CD4-positive, CD25-positive, alpha-beta regulatory T cell (primary cell): ENCODE measurements around the gene ZNF276. TPM values are rescaled to one million over a fixed set of nuclear protein-coding genes. Genes with fewer than 3 reads are reported as not detected.
"Not testable (repeated sequence)": the region's sequence is repeated elsewhere in the genome, so short reads cannot be mapped to it uniquely, and the experiment has no call there.

Source experiments
- ATAC-seq, 2 donors: fragments of 150-1000 bp; cut with Tn5 transposase; one replicate each; pipeline ENCODE4 v1.10.0; 2021; ENCODE audit warnings: low read depth in 2 of 2, moderate number of reproducible peaks in 2 of 2, moderate library complexity in 1 of 2
- DNase-seq, 3 donors: peaks; one replicate each; pipeline versions ENCODE4 v3.0.0 to v3.0.0-alpha.2; 2012 to 2022; ENCODE audit warnings: mixed read lengths in 1 of 3
- H3K27ac ChIP-seq: one replicate; pipeline ENCODE4 v1.7.0; 2013; ENCODE audit warnings: mild to moderate bottlenecking, low read length; ENCODE audit not compliant: insufficient read depth, poor library complexity, severe bottlenecking
- H3K27me3 ChIP-seq: one replicate; pipeline ENCODE4 v1.7.0; 2013; ENCODE audit warnings: low read length; ENCODE audit not compliant: control insufficient read depth, insufficient read depth
- H3K36me3 ChIP-seq: one replicate; pipeline ENCODE4 v1.7.0; 2013; ENCODE audit warnings: mild to moderate bottlenecking, low read length, moderate library complexity; ENCODE audit not compliant: control insufficient read depth, insufficient read depth
- H3K4me1 ChIP-seq: 2 replicates; pipeline ENCODE4 v1.7.0; 2013; ENCODE audit warnings: mild to moderate bottlenecking, low read length; ENCODE audit not compliant: insufficient read depth, control insufficient read depth, poor library complexity, severe bottlenecking
- H3K4me3 ChIP-seq: one replicate; pipeline ENCODE4 v1.7.0; 2013; ENCODE audit warnings: low read depth, mild to moderate bottlenecking, low read length, moderate library complexity
- H3K9me3 ChIP-seq, 2 experiments: 1 replicate in 1 of 2; 2 replicates in 1 of 2; pipeline ENCODE4 v1.7.0; 2013; ENCODE audit warnings: low read length in 2 of 2, mild to moderate bottlenecking in 1 of 2, moderate library complexity in 1 of 2; ENCODE audit not compliant: control insufficient read depth in 2 of 2
- H3K27ac Mint-ChIP-seq, 3 donors: one replicate each; pipeline ENCODE4 v1.8.0; 2020 to 2022; ENCODE audit warnings: mild to moderate bottlenecking in 3 of 3, mixed read lengths in 3 of 3, moderate library complexity in 2 of 3
- H3K27me3 Mint-ChIP-seq: one replicate; pipeline ENCODE4 v1.8.0; 2022; ENCODE audit warnings: mild to moderate bottlenecking, mixed read lengths
- H3K36me3 Mint-ChIP-seq: one replicate; pipeline ENCODE4 v1.8.0; 2020; ENCODE audit warnings: mixed read lengths
- H3K4me1 Mint-ChIP-seq, 4 donors: one replicate each; pipeline ENCODE4 v1.8.0; 2020 to 2022; ENCODE audit warnings: mixed read lengths in 4 of 4, mild to moderate bottlenecking in 1 of 4
- H3K4me3 Mint-ChIP-seq, 4 donors: one replicate each; pipeline ENCODE4 v1.8.0; 2020 to 2022; ENCODE audit warnings: mild to moderate bottlenecking in 4 of 4, mixed read lengths in 4 of 4, moderate library complexity in 3 of 4
- H3K9me3 Mint-ChIP-seq, 7 donors: one replicate each; pipeline ENCODE4 v1.8.0; 2020 to 2022; ENCODE audit warnings: mixed read lengths in 7 of 7, mild to moderate bottlenecking in 3 of 7, moderate library complexity in 2 of 7
- polyA plus RNA-seq, 4 donors: library from polyadenylated mRNA; unstranded; fragments of 300-500 nt; fragmentation: Illumina TruSeq; gene quantifications; one replicate each; pipeline ENCODE4 v1.2.3, GENCODE V29; 2021
- total RNA-seq: library from RNA; stranded (reverse); gene quantifications from one replicate; pipeline ENCODE4 v1.2.3, GENCODE V29; 2022

Gene ZNF276
- total and polyA plus RNA-seq, 5 donors from 2014 or later: 15.5 to 108 (median 20.7) TPM

- peaks cover 0 to 3% (median 0%) of the 10 kb centered on the region in 4 donors for H3K4me1 Mint-ChIP-seq
- ATAC-seq (no peak), DNase-seq (no peak)
- no peaks in the 10 kb centered on the region for H3K27me3 Mint-ChIP-seq
- Histone ChIP-seq H3K27ac (no peak overlapping the region), H3K4me3 (no peak overlapping the region), H3K4me1 (peaks cover 3% of the 10 kb centered on the region), H3K27me3 (no peaks in the 10 kb centered on the region), H3K36me3 (peaks cover 3% of the 10 kb centered on the region), H3K9me3 (no peaks in the 10 kb centered on the region)
- H3K9me3 Mint-ChIP-seq: no peaks in the 10 kb centered on the region
- peaks cover 12% of the 10 kb centered on the region for H3K36me3 Mint-ChIP-seq
- H3K27ac Mint-ChIP-seq: no peak overlapping the region
- no peak overlapping the region for H3K4me3 Mint-ChIP-seq
Observed at GRCh38 chr16:89770367-89770766, 49.0 kb downstream of the ZNF276 start.

GRCh38 chr16:89775223-89775622 is 53.9 kb downstream of the ZNF276 start:
- no peak overlapping the region for H3K27ac Mint-ChIP-seq
- no peaks in the 10 kb centered on the region for H3K9me3 Mint-ChIP-seq
- Histone ChIP-seq H3K4me1 (no peaks in the 10 kb centered on the region), H3K27ac (no peak overlapping the region), H3K27me3 (no peaks in the 10 kb centered on the region), H3K4me3 (no peak overlapping the region), H3K9me3 (no peaks in the 10 kb centered on the region), H3K36me3 (no peaks in the 10 kb centered on the region)
- H3K36me3 Mint-ChIP-seq: peaks cover 8% of the 10 kb centered on the region
- ATAC-seq: no peak
- no peak for DNase-seq
- H3K4me1 Mint-ChIP-seq: no peaks in the 10 kb centered on the region
- H3K27me3 Mint-ChIP-seq: no peaks in the 10 kb centered on the region
- H3K4me3 Mint-ChIP-seq: no peak overlapping the region

GRCh38 chr16:89778211-89778610 is 56.9 kb downstream of the ZNF276 start:
- ATAC-seq, H3K9me3 ChIP-seq, DNase-seq, H3K27ac ChIP-seq, H3K27me3 ChIP-seq, H3K4me1 Mint-ChIP-seq, H3K36me3 Mint-ChIP-seq, H3K4me3 ChIP-seq, H3K27me3 Mint-ChIP-seq, H3K27ac Mint-ChIP-seq, H3K9me3 Mint-ChIP-seq, H3K36me3 ChIP-seq, H3K4me3 Mint-ChIP-seq, H3K4me1 ChIP-seq: not testable (repeated sequence)

GRCh38 chr16:89779231-89779908 is 58.0 kb downstream of the ZNF276 start:
- Mint-ChIP-seq H3K27me3 (no peaks in the 10 kb centered on the region), H3K4me3 (no peak overlapping the region), H3K9me3 (no peaks in the 10 kb centered on the region), H3K36me3 (no peaks in the 10 kb centered on the region), H3K4me1 (peaks cover 0 to 5% (median 3%) of the 10 kb centered on the region in 4 donors), H3K27ac (no peak overlapping the region)
- Histone ChIP-seq H3K9me3 (no peaks in the 10 kb centered on the region), H3K36me3 (no peaks in the 10 kb centered on the region), H3K27ac (no peak overlapping the region), H3K4me3 (no peak overlapping the region), H3K4me1 (no peaks in the 10 kb centered on the region), H3K27me3 (no peaks in the 10 kb centered on the region)
- ATAC-seq (no peak), DNase-seq (no peak)

- no peak overlapping the region for H3K4me3 ChIP-seq
- no peaks in the 10 kb centered on the region for H3K36me3 ChIP-seq
- Mint-ChIP-seq H3K4me3 (no peak overlapping the region), H3K36me3 (no peaks in the 10 kb centered on the region), H3K27me3 (no peaks in the 10 kb centered on the region), H3K9me3 (no peaks in the 10 kb centered on the region), H3K27ac (no peak overlapping the region), H3K4me1 (peaks cover 0 to 11% (median 5%) of the 10 kb centered on the region in 4 donors)
- H3K4me1 ChIP-seq: no peaks in the 10 kb centered on the region
- DNase-seq (no peak), ATAC-seq (no peak)
- no peaks in the 10 kb centered on the region for H3K27me3 ChIP-seq
- no peak overlapping the region for H3K27ac ChIP-seq
- H3K9me3 ChIP-seq: no peaks in the 10 kb centered on the region
Observed at GRCh38 chr16:89779909-89780305, 58.6 kb downstream of the ZNF276 start.

GRCh38 chr16:89782489-89782888 is 61.2 kb downstream of the ZNF276 start:
- Mint-ChIP-seq H3K27me3 (no peaks in the 10 kb centered on the region), H3K27ac (peak overlapping the region in 2 of 3 donors; percentile 15 to 21), H3K4me3 (no peak overlapping the region), H3K36me3 (no peaks in the 10 kb centered on the region), H3K4me1 (peaks cover 6 to 27% (median 10%) of the 10 kb centered on the region in 4 donors), H3K9me3 (no peaks in the 10 kb centered on the region)
- H3K4me3 ChIP-seq: no peak overlapping the region
- H3K4me1 ChIP-seq: peaks cover 10% of the 10 kb centered on the region
- DNase-seq: no peak
- H3K27me3 ChIP-seq: no peaks in the 10 kb centered on the region
- no peaks in the 10 kb centered on the region for H3K9me3 ChIP-seq
- no peak overlapping the region for H3K27ac ChIP-seq
- ATAC-seq: no peak
- no peaks in the 10 kb centered on the region for H3K36me3 ChIP-seq

- H3K36me3 ChIP-seq, H3K27ac Mint-ChIP-seq, H3K27me3 ChIP-seq, ATAC-seq, H3K4me3 Mint-ChIP-seq, H3K9me3 ChIP-seq, DNase-seq, H3K4me3 ChIP-seq, H3K27ac ChIP-seq, H3K9me3 Mint-ChIP-seq, H3K27me3 Mint-ChIP-seq, H3K36me3 Mint-ChIP-seq: not testable (repeated sequence)
- H3K4me1 ChIP-seq: peaks cover 10% of the 10 kb centered on the region
- peaks cover 6 to 27% (median 10%) of the 10 kb centered on the region in 4 donors for H3K4me1 Mint-ChIP-seq
Observed at GRCh38 chr16:89783952-89784351, 62.6 kb downstream of the ZNF276 start.

- H3K27ac Mint-ChIP-seq: peak overlapping the region in 2 of 3 donors; percentile 5 to 72
- Histone ChIP-seq H3K27ac (no peak overlapping the region), H3K4me3 (no peak overlapping the region)
Observed at GRCh38 chr16:89784406-89784805, 63.1 kb downstream of the ZNF276 start.

More at GRCh38 chr16:89784406-89784805, 63.1 kb downstream of the ZNF276 start:
- no peaks in the 10 kb centered on the region for H3K36me3 Mint-ChIP-seq
- peaks cover 6 to 27% (median 10%) of the 10 kb centered on the region in 4 donors for H3K4me1 Mint-ChIP-seq
- peak overlapping the region in 2 of 4 donors; percentile 17 to 38 for H3K4me3 Mint-ChIP-seq
- no peaks in the 10 kb centered on the region for H3K36me3 ChIP-seq
- DNase-seq: no peak
- no peaks in the 10 kb centered on the region for H3K27me3 Mint-ChIP-seq
- peaks cover 10% of the 10 kb centered on the region for H3K4me1 ChIP-seq
- ATAC-seq: no peak
- H3K9me3 ChIP-seq: no peaks in the 10 kb centered on the region
- H3K27me3 ChIP-seq: no peaks in the 10 kb centered on the region
- no peaks in the 10 kb centered on the region for H3K9me3 Mint-ChIP-seq
